Effector memory CD8-positive, alpha-beta T cell (primary cell): ENCODE measurements around the gene HOXD10.
A peak's percentile ranks its signal among the peaks of the same experiment; 100 is the strongest.

Source experiments
- ATAC-seq: fragments of 150-1000 bp; cut with Tn5 transposase; replicated peaks from 2 replicates; pipeline ENCODE4 v1.10.0; 2021; ENCODE audit warnings: mild to moderate bottlenecking, moderate library complexity
- DNase-seq, 3 experiments: peaks; one replicate each; pipeline ENCODE4 v3.0.0; 2021
- H3K27ac Mint-ChIP-seq, 2 donors: one replicate each; pipeline ENCODE4 v1.8.0; 2022; ENCODE audit warnings: mild to moderate bottlenecking in 2 of 2, mixed read lengths in 2 of 2, moderate library complexity in 2 of 2
- H3K27me3 Mint-ChIP-seq, 2 donors: one replicate each; pipeline ENCODE4 v1.8.0; 2022; ENCODE audit warnings: mixed read lengths in 2 of 2
- H3K36me3 Mint-ChIP-seq: one replicate; pipeline ENCODE4 v1.8.0; 2022; ENCODE audit warnings: mild to moderate bottlenecking, moderate library complexity, mixed read lengths; ENCODE audit not compliant: insufficient read depth
- H3K4me1 Mint-ChIP-seq, 2 donors: one replicate each; pipeline ENCODE4 v1.8.0; 2022; ENCODE audit warnings: low read depth in 2 of 2, mixed read lengths in 2 of 2
- H3K4me3 Mint-ChIP-seq, 2 donors: one replicate each; pipeline ENCODE4 v1.8.0; 2022; ENCODE audit warnings: mild to moderate bottlenecking in 2 of 2, mixed read lengths in 2 of 2, moderate library complexity in 2 of 2
- H3K9me3 Mint-ChIP-seq, 2 donors: one replicate each; pipeline ENCODE4 v1.8.0; 2022; ENCODE audit warnings: mixed read lengths in 2 of 2
- total RNA-seq, 9 experiments: gene quantifications; one replicate each; lab custom pipeline; 2026; lab: John Stamatoyannopoulos, UW

HOXD10 gene
- total RNA-seq = 0 to 0.54 (median 0) reads per million in 9 experiments

GRCh38 chr2:176115883-176116813 is at the start of gene HOXD10:
Gene HOXD10, plus strand, starts transcription at chr2:176116778. Its CDS starts 56 bp downstream, at chr2:176116834.
- no peaks in the 10 kb centered on the region for H3K9me3 Mint-ChIP-seq
- H3K4me3 Mint-ChIP-seq = no peak within 1 kb of the TSS
- peaks cover 6 to 9% of the 10 kb centered on the region in 2 donors for H3K4me1 Mint-ChIP-seq
- peak within 1 kb of the TSS in 1 of 2 donors; percentile 29 for H3K27ac Mint-ChIP-seq
- no peak for DNase-seq
- no peak for ATAC-seq
- H3K27me3 Mint-ChIP-seq = peaks cover 90 to 97% of the 10 kb centered on the region in 2 donors
- peaks cover 43% of the 10 kb centered on the region for H3K36me3 Mint-ChIP-seq

DNA sequence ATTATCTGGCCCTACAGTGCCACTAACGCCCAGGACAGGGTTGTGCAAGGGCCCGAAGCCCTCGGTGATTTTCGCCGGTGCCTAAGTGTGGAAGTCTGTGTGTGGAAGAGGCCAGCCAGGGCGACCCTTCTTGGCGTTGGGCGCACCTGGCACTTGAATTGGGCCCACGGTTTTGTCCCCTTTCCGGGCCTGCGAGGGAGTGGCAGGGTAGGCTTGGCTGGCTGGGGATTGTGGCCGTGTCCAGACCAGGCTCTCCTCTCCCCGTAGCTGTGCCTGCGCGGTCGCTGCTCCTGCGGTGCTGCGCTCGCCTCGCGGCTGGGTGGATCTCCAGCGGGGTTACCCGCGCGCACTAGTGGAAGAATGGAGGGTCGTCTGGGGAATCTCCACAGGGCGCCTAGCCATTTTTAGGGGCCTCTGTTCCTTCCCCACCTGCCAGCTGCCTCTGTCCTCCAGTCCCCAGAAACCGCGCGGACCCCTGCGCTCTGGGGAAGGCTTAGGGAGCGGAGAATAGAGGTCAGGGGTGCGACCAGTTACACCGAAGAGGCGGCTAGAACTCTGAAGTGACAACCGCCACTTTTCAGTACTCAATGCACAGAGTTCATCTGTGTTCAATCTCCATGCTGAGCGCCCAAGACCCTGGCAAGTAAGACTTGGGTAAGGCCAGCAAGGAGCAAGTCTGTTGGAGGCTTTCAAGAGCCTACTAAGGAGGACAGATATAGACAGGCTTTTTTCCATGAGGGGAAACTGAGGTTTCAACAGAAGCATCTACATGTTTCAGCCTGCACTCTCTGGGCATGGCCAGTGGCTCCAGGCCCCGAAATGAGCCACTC is 48.8 kb upstream of the HOXD10 start:
- Mint-ChIP-seq H3K9me3 (no peaks in the 10 kb centered on the region), H3K27ac (no peak overlapping the region), H3K36me3 (peaks cover 6% of the 10 kb centered on the region), H3K4me1 (peaks cover 4 to 14% of the 10 kb centered on the region in 2 donors), H3K27me3 (peaks cover 74 to 95% of the 10 kb centered on the region in 2 donors), H3K4me3 (peak overlapping the region; percentile 29 to 44)
- DNase-seq = no peak
- no peak for ATAC-seq

DNA sequence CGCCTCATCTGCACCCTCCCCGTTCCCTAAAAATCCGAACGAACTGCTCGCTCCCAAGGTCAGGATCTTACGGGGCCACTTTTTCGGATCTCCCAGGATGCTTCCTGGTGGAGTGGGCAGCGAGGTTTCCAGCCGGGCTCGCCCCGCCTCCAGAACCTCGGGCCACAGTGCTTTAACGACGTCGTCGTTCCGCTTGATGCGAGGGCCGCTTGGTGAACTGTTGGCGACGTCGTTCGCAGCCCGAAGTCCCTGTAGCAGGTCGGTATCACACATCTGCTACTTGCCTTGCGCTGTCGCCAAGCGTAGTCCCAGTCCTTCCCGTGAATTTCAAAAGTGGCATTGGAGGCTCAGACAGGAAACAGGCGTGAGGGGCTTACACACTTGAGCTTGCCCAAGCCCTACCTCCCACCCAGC is 48.2 kb upstream of the HOXD10 start:
- Mint-ChIP-seq H3K4me1 (peaks cover 4 to 14% of the 10 kb centered on the region in 2 donors), H3K9me3 (no peaks in the 10 kb centered on the region), H3K36me3 (peaks cover 6% of the 10 kb centered on the region), H3K4me3 (no peak overlapping the region), H3K27me3 (peaks cover 76 to 99% of the 10 kb centered on the region in 2 donors), H3K27ac (no peak overlapping the region)
- ATAC-seq (no peak), DNase-seq (no peak)

- Mint-ChIP-seq H3K36me3 (peaks cover 12% of the 10 kb centered on the region), H3K27ac (no peak overlapping the region), H3K9me3 (peaks cover 0 to 4% of the 10 kb centered on the region in 2 donors), H3K4me1 (peaks cover 4 to 14% of the 10 kb centered on the region in 2 donors), H3K4me3 (no peak overlapping the region), H3K27me3 (peaks cover 91 to 100% of the 10 kb centered on the region in 2 donors)
- no peak for ATAC-seq
- DNase-seq = no peak
These were observed 45.0 kb upstream of the HOXD10 start for GRCh38 chr2:176071330-176072291.

DNA sequence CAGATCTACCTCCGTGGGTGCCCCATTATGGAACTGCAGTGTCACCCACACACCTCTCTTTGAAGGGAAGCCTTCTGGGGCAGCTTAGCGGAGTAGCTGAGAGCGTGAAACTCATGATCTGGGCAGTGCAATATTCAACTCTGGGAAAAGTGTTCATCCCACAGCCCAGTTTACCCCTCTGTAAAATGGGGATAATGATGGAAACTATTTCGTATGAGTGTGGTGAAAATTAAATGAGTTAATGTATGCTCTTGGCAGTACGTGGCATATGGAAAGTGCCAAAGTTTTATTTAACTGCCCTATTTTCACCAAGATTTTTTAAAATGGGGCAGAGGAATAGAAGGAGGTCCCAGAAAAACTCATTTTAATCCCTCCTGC is 44.3 kb upstream of the HOXD10 start:
- peaks cover 0 to 7% of the 10 kb centered on the region in 2 donors for H3K9me3 Mint-ChIP-seq
- peaks cover 12% of the 10 kb centered on the region for H3K36me3 Mint-ChIP-seq
- peaks cover 96 to 99% of the 10 kb centered on the region in 2 donors for H3K27me3 Mint-ChIP-seq
- no peak for DNase-seq
- no peak overlapping the region for H3K4me3 Mint-ChIP-seq
- peaks cover 4 to 14% of the 10 kb centered on the region in 2 donors for H3K4me1 Mint-ChIP-seq
- no peak for ATAC-seq
- no peak overlapping the region for H3K27ac Mint-ChIP-seq

- peaks cover 0 to 7% of the 10 kb centered on the region in 2 donors for H3K9me3 Mint-ChIP-seq
- H3K27me3 Mint-ChIP-seq = peaks cover 90 to 93% of the 10 kb centered on the region in 2 donors
- ATAC-seq (no peak), DNase-seq (no peak)
- no peak overlapping the region for H3K4me3 Mint-ChIP-seq
- H3K27ac Mint-ChIP-seq = no peak overlapping the region
- peaks cover 10% of the 10 kb centered on the region for H3K36me3 Mint-ChIP-seq
- peaks cover 0 to 7% of the 10 kb centered on the region in 2 donors for H3K4me1 Mint-ChIP-seq
These were observed 43.4 kb upstream of the HOXD10 start for GRCh38 chr2:176072951-176073904.

DNA sequence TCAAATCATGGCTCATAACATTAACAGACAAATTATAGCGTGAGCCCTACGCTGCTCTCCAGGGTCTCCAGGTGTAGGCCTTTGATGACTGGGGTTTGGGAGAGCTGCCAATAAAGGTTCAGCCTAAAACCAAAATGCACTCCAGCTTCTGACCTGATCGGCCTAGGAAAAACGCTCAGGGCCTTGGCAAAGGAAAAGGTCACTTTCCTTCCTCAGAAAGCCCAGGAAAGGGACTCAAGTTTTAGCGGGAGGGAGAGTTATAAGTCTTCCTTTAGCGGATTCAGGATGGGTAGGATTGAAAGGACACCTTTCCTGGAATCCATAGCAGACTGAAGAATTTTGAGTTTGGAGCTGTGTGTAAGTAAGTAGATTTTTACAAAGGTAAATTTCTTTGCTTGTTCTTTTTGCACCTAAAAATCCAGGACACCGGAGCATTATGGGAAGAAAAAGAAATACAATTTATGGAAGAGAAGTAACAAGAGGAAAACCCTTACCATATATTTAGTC is 41.6 kb upstream of the HOXD10 start:
- Mint-ChIP-seq H3K9me3 (peaks cover 2 to 14% of the 10 kb centered on the region in 2 donors), H3K27ac (no peak overlapping the region), H3K27me3 (peaks cover 88 to 93% of the 10 kb centered on the region in 2 donors), H3K4me1 (peaks cover 7% of the 10 kb centered on the region in 2 donors), H3K36me3 (peaks cover 24% of the 10 kb centered on the region), H3K4me3 (no peak overlapping the region)
- no peak for DNase-seq
- ATAC-seq = no peak

DNA sequence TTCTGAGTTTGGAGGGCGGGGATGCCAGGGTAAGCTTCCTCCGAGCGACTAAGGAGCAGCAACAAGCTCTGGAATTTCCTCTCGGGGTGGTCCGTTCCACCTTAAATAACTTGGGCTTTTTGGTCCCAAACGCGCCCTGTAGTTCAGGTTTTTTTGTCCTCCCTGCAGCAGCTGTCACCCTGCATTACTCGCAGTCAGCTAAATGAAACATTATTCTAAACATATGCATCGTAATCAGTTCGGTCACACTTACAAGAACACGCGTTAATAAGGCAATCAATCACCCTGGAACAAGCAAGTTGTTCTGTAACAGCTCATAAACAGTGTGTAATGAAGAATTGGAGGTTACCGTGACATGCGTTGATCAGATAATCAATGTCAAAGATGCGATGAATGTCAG is 41.1 kb upstream of the HOXD10 start:
- H3K4me3 Mint-ChIP-seq = no peak overlapping the region
- peaks cover 83 to 88% of the 10 kb centered on the region in 2 donors for H3K27me3 Mint-ChIP-seq
- ATAC-seq (no peak), DNase-seq (no peak)
- H3K36me3 Mint-ChIP-seq = peaks cover 27% of the 10 kb centered on the region
- H3K4me1 Mint-ChIP-seq = peaks cover 7% of the 10 kb centered on the region in 2 donors
- peaks cover 2 to 14% of the 10 kb centered on the region in 2 donors for H3K9me3 Mint-ChIP-seq
- H3K27ac Mint-ChIP-seq = no peak overlapping the region

GRCh38 chr2:176076063-176076462 is 40.5 kb upstream of the HOXD10 start:
- Mint-ChIP-seq H3K36me3 (peaks cover 33% of the 10 kb centered on the region), H3K27ac (no peak overlapping the region), H3K4me3 (no peak overlapping the region), H3K27me3 (peaks cover 83 to 87% of the 10 kb centered on the region in 2 donors), H3K9me3 (peaks cover 2 to 14% of the 10 kb centered on the region in 2 donors), H3K4me1 (peaks cover 7% of the 10 kb centered on the region in 2 donors)
- DNase-seq (no peak), ATAC-seq (no peak)

DNA sequence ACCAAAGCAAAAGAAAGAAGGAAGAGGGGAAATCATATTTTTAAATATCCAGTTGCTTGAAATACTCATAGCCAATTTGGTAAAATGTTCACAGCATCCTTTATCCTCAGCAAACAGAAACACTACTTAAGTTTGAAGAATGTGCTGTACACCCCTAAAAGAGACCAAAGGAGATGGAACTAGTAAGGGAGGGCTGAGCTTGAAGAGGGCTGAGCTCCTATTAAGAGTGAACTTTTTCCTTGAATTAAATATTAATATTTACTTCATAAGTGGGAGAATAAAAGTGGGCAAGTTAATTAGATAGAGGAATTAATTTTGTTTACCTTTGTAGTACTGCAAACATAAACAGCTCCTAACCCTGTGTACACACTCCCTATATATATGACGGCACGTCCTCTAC is 39.8 kb upstream of the HOXD10 start:
- peaks cover 40% of the 10 kb centered on the region for H3K36me3 Mint-ChIP-seq
- H3K4me3 Mint-ChIP-seq = no peak overlapping the region
- peaks cover 2 to 14% of the 10 kb centered on the region in 2 donors for H3K9me3 Mint-ChIP-seq
- ATAC-seq = no peak
- peaks cover 7% of the 10 kb centered on the region in 2 donors for H3K4me1 Mint-ChIP-seq
- peaks cover 83 to 87% of the 10 kb centered on the region in 2 donors for H3K27me3 Mint-ChIP-seq
- no peak overlapping the region for H3K27ac Mint-ChIP-seq
- DNase-seq = no peak

- H3K9me3 Mint-ChIP-seq = peaks cover 2 to 14% of the 10 kb centered on the region in 2 donors
These were observed 37.9 kb upstream of the HOXD10 start for GRCh38 chr2:176078541-176079284.

More at GRCh38 chr2:176078541-176079284, 37.9 kb upstream of the HOXD10 start:
- DNase-seq (no peak), ATAC-seq (no peak)
- Mint-ChIP-seq H3K4me1 (peaks cover 7% of the 10 kb centered on the region in 2 donors), H3K4me3 (peak overlapping the region; percentile 64 to 65), H3K27me3 (peaks cover 84 to 87% of the 10 kb centered on the region in 2 donors), H3K36me3 (peaks cover 58% of the 10 kb centered on the region), H3K27ac (peak overlapping the region in 1 of 2 donors; percentile 90)
